Globus pallidus (tissue), 1 donor: ENCODE results near the gene ALPK3.
A peak's percentile ranks its signal among the peaks of the same experiment; 100 is the strongest.

ENCODE experiments used
- DNase-seq: peaks from one replicate; pipeline ENCODE4 v3.0.0-alpha.2; 2015; ENCODE audit warnings: low spot score

The ALPK3 gene

GRCh38 chr15:84846269-84846668 lies 29.1 kb downstream of the ALPK3 start:
- no peak for DNase-seq

- DNase-seq: no peak
These were observed 30.2 kb downstream of the ALPK3 start for GRCh38 chr15:84847382-84847781.

DNA sequence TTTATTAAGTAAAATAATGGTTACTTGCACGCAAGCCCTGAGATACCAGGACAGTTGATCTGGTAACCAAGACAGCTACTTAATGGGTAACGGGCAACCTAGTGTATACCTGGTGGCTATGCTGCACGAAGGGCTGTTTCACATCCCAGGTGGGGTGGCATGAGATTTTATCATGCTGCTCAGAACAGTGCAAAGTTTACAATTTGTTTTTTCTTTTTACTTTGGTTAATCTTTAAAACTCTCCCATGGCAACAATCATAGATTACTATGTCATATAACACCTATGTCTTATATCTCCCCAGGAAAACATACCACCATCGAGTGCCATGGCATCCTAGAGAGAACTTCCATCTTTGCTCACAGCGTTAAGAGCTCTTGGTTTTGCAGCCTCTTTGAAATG lies 35.1 kb downstream of the ALPK3 start:
- DNase-seq: no peak

DNA sequence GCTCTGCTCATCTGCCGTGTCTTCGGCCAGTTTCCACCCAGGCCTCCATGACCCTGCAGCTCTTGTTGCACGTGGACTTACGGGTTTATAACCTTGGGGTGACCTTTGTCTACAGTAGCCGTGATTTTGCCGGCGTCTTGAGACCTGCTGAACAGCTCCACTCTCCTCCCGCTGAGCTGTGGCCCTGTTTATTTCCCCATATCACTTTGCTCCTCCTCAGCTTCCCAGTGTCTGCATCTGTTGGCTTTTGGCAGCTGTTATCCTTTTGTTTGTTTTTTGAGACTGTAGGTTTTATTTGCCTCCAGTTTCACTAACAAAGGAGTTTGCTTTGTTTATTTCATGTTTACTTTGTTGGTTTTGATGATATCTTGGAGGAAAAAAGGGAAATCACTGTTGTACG lies 38.0 kb downstream of the ALPK3 start:
- DNase-seq: no peak

DNA sequence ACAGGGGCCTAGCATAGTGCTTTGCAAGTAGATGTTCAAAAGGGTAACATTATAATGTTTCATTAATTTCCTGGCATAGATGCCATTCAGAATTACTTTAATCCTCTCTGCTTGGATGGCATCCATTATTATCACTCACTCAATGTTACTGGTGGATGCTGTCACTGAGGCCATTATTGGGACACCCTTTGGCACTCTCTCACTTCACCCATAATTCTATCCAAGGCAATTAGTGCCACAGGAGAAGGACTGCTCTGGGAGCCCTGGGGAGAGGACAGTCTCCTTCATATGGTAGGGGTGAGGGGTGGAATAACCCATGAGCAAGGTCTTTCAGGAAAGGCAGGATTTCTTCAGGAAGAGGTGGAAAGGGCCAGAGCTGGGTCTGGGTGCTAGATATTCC lies 38.6 kb downstream of the ALPK3 start:
- no peak for DNase-seq

- DNase-seq: no peak
These were observed 39.7 kb downstream of the ALPK3 start for GRCh38 chr15:84856731-84857417.

DNA sequence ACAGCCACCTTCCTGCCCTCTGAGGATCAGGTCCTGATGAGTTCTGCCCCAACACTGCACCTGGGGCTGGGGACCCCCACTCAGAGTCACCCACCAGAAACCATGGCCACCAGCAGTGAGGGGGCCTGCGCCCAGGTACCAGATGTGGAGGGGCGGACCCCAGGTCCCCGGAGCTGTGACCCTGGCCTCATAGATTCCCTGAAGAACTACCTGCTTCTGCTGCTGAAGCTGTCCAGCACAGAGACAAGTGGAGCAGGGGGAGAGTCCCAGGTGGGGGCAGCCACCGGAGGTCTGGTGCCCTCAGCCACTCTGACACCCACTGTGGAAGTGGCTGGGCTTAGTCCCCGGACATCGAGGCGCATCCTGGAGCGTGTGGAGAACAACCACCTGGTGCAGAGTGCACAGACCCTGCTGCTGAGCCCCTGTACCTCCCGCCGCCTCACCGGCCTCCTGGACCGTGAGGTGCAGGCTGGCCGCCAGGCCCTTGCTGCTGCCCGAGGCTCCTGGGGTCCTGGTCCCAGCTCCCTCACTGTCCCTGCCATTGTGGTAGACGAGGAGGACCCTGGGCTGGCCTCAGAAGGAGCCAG lies 40.4 kb downstream of the ALPK3 start:
- DNase-seq: no peak

- no peak for DNase-seq
These were observed 41.1 kb downstream of the ALPK3 start for GRCh38 chr15:84858231-84858630.

DNA sequence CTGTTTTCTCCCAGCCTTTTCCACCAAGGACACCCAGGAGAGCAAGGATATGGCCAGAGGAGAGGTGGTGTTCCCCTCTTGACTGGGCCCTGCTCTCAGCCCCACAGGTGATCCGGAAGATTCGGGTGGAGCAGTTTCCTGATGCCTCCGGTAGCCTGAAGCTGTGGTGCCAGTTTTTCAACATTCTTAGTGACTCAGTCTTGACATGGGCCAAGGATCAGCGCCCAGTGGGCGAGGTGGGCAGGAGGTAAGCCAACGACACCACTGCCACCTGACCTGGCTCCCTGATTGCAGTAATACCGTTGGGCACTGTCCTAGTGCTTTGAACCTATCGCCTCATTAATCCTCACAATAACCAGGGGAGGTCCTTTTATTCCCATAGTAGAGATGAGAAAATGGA lies 42.0 kb downstream of the ALPK3 start:
- no peak for DNase-seq

DNA sequence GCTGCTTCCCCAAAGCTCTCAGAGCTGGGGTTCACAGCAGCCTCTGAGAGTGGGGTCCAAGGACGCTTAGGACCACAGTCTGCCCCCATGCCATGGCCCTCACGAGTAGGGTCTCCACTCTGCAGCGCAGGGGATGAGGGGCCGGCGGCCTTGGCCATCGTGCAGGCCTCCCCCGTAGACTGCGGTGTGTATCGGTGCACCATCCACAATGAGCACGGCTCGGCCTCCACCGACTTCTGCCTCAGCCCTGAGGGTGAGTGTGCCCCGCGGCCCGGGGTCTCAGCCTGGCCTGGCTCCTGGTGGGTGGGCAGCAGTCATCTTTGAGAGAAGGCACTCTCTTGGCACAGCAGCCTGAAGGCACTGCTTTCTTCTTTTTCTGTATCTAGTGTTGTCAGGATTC lies 42.5 kb downstream of the ALPK3 start:
- DNase-seq: no peak

DNA sequence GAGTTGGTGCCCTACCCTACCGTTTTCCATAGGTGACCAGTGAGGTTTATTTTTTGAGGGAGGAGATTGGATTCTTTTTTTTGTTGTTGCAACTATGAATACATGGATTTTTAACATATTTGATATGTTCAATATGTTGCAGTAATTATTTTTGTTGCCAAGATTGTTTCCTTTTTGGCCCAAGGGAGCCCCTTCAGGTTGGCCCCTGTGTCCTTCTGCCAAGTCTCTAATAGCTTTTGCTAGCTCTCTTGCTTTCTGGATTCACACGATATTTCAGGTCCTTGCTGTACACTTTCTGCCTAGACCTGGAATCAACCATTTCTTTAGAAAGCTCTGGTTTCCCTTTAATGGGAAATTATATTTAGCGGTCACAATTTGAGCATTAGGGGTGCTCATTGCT lies 44.6 kb downstream of the ALPK3 start:
- DNase-seq: no peak

GRCh38 chr15:84862214-84862975 lies 45.2 kb downstream of the ALPK3 start:
- no peak for DNase-seq

GRCh38 chr15:84863565-84864443 lies 46.6 kb downstream of the ALPK3 start:
- peak; percentile 20 for DNase-seq

- no peak for DNase-seq
These were observed 47.3 kb downstream of the ALPK3 start for GRCh38 chr15:84864444-84864795.

DNA sequence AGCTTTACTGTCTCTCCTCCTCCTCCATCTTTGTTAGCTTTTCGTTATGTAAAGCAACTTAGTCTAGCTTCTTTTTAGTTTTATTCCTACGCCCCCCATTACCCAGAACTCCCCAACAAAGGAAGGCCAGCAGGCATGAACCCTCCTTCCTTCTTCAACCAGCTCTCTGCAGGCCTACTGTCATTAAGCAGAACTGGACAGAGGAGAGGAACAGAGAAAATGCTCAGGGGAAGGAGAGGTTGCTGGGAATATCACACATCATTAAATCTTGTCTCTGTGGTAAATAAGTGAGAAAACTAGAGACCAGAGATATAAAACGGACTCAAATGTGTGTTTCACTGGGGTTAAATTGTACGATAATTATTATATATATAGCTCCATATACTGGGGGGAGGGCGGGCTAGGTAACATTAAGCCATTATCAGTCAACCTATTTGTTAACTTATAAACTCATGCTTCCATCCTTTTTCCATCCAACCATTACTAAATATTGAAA lies 48.0 kb downstream of the ALPK3 start:
- no peak for DNase-seq

- no peak for DNase-seq
These were observed 51.1 kb downstream of the ALPK3 start for GRCh38 chr15:84868037-84868880.

- DNase-seq: no peak
These were observed 52.4 kb downstream of the ALPK3 start for GRCh38 chr15:84869510-84869909.

GRCh38 chr15:84871428-84871985 lies 54.4 kb downstream of the ALPK3 start:
- DNase-seq: no peak

DNA sequence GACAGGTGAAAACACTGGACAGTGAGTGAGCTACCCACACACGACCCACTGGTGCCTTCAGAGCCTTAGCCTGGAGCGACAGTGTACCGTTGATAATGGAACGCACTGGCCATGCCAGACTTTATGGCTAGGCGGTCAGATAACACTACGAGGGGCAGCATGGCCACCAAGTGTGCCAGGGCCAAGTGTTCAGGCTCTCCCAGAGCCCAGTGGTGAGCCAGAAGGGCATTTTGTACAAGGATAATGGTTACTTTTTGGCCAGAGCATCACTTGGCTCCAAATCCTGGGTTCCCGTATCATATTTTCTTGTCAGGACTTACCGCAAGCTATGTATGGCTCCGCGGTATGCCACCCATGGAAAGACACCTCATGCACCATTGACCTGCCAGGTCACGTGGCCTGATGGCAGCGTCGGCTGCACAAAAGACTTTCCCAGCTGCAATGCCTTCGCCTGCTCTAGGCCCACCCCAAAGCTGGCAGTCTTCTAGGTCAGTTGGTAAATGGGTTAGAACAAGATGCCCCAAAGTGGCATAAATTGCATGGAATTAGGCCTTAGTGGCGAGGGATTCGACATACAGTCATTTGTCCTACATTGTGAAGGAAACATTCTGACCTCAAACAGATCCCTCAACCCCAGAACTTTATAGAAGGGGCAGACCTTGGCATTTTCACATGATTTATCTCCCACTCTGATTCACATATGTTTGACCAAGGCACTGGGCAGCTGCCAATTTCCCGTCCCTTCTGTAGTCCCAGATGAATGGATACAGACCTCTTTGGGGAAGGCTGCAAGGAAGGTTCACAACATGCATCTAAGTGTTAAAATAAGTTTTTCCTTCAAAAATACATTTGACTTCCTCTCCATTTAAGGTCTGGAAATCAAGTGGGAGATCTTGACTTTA lies 55.1 kb downstream of the ALPK3 start:
- DNase-seq: no peak

GRCh38 chr15:84873997-84874396 lies 56.8 kb downstream of the ALPK3 start:
- DNase-seq: no peak
